Glomerular visceral epithelial cell (primary cell): ENCODE measurements around the gene ARHGEF6.

Experiments
- DNase-seq: peaks from one replicate; pipeline ENCODE4 v3.0.0-alpha.2; 2016; ENCODE audit errors: extremely low spot score

ARHGEF6 gene

DNA sequence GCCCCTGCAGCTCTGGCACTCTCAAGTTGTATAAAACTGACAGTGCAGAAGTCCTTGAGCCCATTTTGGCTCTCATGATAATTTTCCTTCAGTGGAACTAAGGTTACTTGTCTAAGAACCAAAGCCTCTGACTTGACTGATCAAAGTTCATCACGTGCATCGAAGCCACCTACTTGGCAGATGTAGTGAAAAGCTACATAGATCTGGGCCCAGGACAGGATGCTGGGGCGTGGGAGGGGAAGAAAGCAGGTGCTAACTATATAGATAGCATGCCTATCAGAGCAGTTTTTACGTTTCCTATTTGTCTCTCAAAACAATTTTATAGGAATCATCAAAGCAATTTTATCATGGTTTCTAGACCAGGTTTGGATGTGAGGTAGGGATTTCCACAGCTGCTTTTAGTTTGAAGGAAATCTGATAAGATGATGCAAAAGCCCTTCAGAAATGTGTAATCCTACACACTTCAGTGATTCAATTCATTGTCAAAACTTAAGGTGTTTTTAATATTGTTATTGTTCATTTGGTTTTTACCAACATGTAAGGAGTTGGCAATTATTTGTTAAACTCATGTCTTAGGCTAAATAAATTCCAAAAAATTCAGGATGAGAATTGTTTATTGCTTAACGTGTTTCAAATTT lies 134.0 kb downstream of the ARHGEF6 start:
- DNase-seq: no peak

DNA sequence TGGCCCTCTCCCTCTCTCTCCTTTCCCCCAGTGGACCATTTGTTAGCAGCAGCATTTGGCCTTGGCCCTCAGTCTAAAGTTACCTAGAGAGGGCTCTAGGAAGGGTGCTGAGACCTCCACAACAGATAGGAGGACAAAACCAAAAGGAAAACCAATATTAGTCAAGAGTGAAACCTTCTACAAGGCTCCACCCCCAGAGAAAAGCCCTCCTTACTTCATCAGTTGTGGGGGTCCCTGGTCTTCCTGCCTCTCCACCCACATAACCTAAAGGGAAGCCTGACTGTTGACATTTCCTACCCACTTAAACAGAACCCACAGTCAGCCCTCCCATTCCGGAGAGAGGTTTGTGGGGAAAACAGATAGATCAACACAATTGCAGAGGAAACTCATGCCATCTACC lies 137.5 kb downstream of the ARHGEF6 start:
- no peak for DNase-seq

DNA sequence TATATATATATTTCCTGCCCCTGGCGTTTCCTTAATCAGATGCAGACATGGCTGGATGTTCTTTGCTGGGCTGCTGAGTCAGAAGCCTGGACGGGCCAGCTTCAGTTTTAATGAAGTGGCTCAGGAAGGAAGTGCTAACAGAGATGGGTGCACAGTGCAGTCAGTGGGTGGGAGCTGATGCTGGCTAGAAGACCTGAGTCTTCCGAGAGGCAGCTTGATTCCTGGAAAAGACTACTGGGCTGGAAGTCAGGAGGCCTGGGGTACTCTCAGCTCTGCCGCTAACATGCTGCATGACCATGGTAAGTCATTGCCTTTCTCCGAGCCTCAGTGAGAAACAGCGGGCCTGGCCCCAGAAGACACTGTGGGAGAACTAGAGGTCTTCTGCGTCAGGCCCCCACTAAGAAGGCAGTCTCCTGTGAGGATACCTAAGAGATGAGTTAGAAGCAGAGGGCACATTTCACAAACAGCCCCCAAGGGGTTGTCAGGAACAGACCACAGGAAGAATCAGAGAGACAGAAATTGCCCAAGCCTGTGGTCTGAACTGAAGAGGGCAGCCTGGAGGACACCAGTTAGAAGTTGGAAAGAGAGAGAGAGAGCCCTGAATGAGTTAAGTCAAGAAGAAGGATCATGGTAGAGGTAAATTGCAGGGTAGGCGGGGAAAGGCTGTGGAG lies 141.1 kb downstream of the ARHGEF6 start:
- peak; percentile 0 for DNase-seq

DNA sequence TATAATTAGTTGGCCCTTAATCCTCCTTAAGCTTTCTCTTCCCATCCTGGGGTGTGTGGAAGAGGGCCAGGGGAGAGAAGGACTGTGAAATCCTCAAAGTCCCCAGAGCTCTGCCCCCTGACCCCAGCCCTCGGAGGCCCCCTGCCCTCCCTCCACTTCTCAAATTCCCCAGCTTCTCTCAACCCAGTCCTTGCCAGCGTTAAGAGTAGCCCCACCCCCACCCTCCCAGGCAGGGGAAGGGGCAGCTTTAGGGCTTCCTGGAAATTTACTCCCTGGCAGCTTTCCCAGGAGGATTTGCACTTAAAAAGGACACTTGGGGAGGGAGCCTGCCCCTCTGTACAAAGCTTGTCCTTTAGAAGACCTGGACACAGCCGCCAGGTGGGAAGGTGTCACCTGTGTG lies 144.6 kb downstream of the ARHGEF6 start:
- DNase-seq: no peak

DNA sequence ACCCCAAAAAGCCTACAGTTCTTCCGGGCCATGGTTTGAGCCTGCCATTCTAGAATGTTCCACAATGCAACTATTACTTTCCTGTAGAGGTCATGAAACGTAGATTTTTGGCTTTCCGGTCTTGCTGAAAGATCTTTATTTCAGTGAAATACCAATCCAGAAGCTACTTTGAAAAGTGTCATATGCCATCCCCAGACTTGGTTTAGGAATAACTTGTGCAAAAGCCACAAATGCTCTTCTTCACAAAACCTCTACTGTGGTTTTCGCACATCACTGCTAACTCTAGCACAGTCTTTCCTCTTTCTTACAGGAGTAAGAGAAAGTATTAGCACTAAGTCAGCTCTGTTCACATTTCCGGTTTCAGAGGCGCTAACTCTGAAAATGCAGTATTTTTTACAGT lies 145.5 kb downstream of the ARHGEF6 start:
- DNase-seq: no peak

DNA sequence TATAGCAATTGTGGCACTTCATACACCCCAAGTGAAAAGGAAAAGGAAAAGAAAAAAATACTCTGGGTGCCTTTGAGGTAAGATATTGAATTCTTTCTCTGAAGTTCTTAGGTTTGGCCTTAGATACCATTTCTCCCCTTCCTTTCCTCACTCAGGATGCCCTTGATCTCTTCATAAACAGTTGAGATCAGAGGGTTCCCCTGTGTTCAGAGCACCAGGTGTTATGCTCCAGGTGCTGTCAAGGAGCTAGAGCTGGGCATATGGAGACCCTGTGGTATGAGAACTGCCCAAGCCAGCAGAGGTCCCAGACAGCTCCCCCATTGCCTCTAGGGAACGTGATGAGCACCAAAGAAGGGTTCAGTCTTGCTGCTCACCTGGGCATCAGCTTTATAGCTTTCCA lies 149.9 kb downstream of the ARHGEF6 start:
- DNase-seq: no peak

DNA sequence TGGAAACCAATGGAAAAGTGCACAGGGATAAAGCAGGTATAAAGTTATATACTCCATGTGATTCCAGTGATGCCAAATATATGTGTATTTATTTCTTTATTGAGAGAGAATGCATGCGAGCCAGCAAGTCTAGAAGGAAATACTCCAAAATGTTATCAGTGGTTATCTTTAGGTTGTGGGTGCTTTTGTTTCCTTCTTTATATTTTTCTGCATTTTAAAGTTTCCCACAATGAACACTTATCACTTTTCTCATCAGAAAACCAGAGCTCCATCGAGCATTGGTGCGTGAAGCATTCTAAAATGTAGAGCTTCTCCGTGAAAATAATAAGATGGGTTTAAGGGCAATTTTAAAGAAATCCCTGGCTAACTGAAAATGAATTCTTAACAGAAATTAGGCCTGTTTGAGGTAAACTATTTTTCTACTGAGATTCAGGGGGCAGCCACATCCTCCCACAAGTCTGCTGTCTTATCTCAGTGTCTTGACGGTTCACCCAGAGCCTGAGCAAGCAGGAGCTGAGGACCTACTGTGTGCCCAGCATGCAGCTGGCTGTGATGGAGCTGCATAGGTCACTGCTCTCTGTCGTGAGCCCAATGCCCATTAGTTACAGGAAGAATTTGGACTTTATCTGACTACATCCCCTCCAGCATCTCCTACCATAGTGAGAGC lies 151.5 kb downstream of the ARHGEF6 start:
- no peak for DNase-seq

DNA sequence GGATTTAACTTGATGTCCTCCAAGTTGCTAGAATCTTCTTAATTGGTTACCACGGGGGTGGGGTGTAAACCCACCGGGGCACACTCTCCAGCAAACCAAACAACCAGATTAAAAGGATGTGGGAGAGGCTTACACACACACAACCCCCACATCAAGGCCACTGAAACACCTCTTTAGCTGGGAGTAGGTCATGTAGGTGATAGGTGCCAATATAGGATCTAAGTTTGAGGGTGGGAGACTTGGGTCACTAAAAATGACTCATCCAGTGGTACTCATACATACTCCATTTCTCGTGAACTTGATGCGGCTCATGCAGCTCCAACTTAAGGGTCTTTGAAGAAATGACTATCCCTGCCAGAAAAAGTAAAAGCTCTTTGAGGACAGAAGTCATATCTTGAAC lies 153.3 kb downstream of the ARHGEF6 start:
- DNase-seq: no peak

DNA sequence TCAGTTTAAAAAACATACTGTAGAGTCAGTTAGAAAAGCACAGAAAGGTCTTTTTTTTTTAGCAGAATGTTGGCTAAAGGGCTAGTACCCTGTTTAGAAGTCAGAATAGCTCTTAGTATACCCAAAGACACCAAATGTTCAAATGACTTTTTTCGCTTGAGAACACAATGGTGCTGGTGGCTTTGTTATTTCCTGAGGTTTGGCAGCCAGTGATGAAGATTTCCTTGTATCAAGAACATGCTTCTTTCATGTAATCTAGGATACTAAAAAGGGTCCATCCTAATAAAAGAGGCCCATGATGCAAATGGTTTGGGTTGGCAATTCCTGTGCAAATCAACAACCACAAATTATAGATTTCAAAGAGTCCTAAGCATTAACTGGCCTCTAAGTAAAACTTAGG lies 153.8 kb downstream of the ARHGEF6 start:
- DNase-seq: no peak

DNA sequence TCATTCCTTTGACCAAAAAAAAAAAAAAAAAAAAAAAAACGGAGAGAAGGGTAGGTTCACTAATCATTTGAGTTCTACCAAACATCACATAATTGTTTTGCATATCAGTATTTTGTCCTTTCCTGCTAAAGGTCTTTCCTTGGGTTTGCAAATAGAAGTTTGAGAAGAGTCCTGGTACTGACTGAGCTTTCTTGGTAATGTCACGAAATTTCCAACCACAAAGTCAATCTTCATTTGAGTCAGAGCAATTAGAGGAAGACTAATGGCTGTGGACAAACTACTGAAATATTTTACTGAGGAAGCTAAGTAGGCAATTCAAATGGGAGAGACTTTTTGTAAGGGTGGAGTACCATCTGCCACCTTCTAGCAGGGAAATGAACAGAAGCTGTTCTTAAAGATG lies 154.5 kb downstream of the ARHGEF6 start:
- DNase-seq: no peak

DNA sequence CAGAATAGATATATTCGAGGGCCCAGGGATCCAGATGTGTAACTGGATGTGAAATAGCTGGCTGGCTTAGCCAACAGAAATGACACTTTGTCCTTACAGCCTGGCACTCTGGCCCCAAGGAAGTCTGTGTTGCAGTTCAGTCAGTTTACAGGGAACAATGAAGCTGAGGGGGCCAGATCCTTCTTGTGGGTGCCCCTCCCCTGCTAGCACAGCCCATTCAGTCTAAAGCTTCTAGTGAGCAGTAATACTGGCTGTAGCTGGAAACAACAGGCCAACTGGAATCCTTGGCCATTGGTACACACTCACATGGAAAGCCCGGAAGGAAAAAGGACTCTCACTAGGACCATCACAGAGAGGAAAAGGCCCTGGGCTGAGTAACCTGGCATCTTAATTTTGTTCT lies 155.5 kb downstream of the ARHGEF6 start:
- DNase-seq: no peak

DNA sequence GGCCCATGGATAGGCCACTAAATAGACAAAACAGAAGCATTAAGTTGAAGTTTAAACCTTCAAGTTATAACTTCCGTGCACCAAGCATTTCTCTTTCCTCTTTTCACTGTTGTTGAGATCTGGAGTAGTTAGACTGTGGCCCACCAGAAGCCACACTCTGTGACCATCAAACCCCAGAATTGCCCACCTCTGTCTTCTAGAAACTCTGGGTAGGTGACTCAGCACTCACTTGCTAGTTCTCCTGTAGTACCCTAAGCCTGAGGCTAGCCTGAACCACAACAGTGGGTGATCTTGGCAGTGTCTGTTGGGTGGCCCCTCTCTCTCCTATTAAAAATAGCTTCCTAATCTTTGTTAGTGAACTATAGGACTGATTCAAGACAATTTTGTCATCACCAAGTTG lies 157.3 kb downstream of the ARHGEF6 start:
- DNase-seq: no peak

DNA sequence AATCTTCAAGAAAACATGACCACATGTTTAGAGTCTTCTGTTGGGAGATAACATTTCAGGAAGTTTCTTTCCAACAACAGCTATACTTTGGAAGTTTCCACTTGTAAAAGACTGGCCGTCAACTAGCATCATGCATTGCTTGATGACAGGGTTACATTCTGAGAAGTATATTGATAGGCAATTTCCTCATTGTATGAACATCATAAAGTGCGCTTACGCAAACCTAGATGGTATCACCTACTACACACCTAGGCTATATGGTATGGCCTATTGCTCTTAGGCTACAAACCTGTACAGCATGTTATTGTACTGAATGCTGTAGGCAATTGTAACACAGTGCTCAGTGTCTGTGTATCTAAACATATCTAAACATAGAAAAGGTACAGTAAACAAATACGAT lies 158.2 kb downstream of the ARHGEF6 start:
- DNase-seq: no peak

DNA sequence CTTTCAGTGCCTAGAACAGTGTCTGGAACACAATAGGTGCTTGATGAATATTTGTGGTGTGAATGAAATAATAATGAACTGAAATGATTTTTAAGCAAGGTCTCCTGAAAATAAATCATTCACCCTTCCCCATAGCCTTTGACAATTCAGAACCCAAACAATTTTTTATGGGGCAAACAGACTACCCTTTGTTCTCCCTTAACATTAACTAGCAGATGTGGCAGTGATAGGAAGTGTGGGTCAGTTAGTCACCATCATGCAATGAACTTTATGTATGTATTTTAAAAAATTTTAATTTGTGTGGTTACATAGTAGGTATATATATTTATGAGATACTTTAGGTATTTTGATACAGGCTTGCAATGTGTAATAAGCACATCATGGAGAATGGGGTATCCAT lies 160.0 kb downstream of the ARHGEF6 start:
- no peak for DNase-seq

DNA sequence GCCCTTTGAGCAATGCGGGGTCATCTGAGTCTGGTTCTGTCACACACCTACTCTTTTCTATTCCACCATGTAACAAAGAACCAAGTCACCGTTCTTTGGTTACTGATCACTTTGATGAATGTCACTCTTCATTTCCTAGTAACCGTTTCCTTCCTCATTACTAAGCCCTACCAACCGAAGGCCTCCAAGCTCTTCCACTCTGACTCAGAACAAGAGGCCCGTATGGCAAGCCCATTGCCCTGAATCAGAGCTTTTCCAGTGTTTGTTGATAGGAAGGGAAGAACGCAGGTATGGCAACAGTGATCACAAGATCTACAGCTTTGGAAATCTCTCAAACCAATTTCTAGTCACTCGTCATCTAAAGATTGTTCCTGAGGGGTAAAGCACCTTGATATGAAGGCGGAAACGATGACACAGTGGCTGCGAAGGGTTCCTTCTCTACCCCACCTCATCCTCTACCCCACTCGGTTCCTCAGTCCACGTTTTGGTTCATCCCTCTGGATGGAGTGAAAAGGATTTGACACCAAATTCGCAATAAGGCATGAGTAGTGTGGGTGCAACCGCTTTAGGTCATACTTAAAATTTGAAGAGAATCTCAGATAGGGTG lies 160.7 kb downstream of the ARHGEF6 start:
- DNase-seq: no peak

DNA sequence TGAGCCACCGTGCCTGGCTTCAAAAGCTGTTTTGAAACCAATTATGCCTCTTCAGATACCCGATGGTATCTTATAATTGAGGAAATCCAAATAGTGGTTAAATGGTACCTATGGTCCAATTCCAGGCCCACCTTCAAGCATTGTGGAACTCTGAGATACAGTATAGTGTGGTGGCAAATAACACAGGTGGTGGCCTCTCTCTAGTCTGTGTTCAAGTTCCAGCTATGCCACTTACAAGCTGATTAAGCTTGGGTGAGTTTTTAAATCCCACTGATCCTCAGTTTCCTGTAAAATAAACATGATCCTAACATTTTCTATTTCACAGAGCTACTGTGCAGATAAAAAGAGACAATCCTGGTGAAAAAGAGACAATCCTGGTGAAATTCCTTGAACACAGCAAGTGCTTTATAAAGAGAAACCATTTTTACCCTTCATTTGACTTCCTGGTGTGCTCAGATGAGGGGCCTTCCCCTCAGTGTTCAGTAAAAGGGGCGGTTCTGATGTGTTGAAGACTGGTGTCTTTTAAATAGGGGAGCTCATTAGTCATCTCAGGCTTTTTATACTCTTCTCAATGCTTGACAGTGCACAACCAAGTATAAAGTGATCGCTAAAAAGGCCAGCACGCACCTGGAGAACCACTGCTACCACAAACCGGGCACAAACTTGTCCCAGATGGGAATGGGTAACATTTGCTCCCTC lies 163.6 kb downstream of the ARHGEF6 start:
- DNase-seq: no peak
